Sigmoid colon (tissue), 4 donors: ENCODE results near the gene GPR173.

Source experiments
- EP300 ChIP-seq, 4 donors: sonication (generic); formaldehyde crosslinking; IDR thresholded peaks; one replicate each; pipeline ENCODE4 v1.6.1; 2017; ENCODE audit warnings: antibody characterized with exemption in 4 of 4
- POLR2A ChIP-seq, 2 donors: fragments of 450-650 bp; IDR thresholded peaks; one replicate each; pipeline ENCODE4 v1.6.1; 2016; ENCODE audit warnings: antibody characterized with exemption in 2 of 2, mild to moderate bottlenecking in 2 of 2, moderate library complexity in 2 of 2
- TF ChIP-seq, protein P1 (sequence below), 4 experiments: fragments of 450-650 bp in 3 of 4; fragments of 200-600 bp in 1 of 4; IDR thresholded peaks; one replicate each; pipeline ENCODE4 v1.5.1; 2016 to 2019; ENCODE audit warnings: antibody characterized with exemption in 4 of 4, mild to moderate bottlenecking in 3 of 4, moderate library complexity in 2 of 4

GRCh38 chrX:53004038-53004437, 44.6 kb upstream of the GPR173 start:
- TF ChIP-seq, protein P1, sequence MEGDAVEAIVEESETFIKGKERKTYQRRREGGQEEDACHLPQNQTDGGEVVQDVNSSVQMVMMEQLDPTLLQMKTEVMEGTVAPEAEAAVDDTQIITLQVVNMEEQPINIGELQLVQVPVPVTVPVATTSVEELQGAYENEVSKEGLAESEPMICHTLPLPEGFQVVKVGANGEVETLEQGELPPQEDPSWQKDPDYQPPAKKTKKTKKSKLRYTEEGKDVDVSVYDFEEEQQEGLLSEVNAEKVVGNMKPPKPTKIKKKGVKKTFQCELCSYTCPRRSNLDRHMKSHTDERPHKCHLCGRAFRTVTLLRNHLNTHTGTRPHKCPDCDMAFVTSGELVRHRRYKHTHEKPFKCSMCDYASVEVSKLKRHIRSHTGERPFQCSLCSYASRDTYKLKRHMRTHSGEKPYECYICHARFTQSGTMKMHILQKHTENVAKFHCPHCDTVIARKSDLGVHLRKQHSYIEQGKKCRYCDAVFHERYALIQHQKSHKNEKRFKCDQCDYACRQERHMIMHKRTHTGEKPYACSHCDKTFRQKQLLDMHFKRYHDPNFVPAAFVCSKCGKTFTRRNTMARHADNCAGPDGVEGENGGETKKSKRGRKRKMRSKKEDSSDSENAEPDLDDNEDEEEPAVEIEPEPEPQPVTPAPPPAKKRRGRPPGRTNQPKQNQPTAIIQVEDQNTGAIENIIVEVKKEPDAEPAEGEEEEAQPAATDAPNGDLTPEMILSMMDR (IDR thresholded peaks at IDR 0.05), result no peak
- TF ChIP-seq POLR2A (IDR thresholded peaks at IDR 0.05) (no peak), EP300 (IDR thresholded peaks at IDR 0.05) (no peak)
